GDM1 (cell line): Measurements from ENCODE around the gene ADTRP.

Source experiments
- DNase-seq: peaks from one replicate; lab custom pipeline; 2025; lab: John Stamatoyannopoulos, UW

ADTRP gene

GRCh38 chr6:11755725-11756124 is 22.9 kb downstream of the ADTRP start:
- DNase-seq: no peak

- no peak for DNase-seq
Observed at GRCh38 chr6:11754625-11755271, 23.9 kb downstream of the ADTRP start.

DNA sequence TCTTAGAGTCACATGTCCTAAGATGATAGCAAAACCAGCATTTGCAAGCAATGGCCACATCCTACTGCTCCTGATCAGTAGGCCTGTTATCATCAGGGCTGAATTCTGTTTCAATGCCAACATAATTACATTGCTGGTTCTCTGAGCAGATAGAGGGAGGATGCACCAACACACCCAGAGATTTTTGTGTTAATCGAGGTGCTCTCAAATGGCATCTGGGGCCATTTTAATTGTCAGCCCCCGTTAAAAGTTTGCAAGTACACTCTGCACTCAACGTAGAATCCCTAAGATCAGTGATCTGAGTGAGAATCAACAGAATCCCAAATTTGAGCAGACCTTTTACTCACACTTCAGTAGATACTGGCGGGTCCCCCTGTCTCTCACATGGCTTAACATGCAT is 24.8 kb downstream of the ADTRP start:
- no peak for DNase-seq

DNA sequence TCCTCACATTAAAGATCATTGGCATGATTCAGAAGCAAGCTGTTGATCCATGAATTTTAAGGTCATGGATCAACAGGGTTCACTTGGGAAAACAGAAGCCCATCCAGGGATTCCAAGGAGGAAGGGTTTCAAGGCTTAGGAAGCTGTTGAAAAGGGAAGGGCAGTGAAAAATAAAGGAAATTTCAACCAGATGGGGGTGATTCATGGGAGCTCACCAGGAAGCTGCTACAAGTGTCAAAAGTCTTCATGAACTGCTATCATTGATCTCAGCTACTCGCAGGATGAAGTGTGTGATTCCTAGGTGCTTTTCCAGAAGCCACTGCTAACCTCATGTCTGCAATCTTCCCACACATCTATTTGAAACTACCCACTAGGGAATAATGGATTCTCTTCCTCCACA is 26.2 kb downstream of the ADTRP start:
- DNase-seq: no peak

DNA sequence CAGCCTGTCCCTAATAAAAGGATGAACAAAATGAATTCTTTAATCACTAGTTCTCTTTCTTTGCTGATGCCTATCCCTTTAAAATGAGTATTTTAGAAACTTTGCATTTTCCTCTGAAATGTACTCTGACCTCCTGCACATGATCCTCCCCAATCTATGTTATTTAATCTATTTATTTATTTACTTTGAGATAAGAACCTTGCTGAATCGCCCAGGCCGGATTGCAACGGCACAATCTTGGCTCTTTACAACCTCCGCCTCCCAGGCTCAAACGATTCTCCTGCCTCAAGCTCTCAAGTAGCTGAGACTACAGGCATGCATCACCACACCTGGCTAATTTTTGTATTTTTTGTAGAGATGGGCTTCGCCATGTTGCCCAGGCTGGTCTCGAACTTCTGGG is 27.9 kb downstream of the ADTRP start:
- DNase-seq: no peak

DNA sequence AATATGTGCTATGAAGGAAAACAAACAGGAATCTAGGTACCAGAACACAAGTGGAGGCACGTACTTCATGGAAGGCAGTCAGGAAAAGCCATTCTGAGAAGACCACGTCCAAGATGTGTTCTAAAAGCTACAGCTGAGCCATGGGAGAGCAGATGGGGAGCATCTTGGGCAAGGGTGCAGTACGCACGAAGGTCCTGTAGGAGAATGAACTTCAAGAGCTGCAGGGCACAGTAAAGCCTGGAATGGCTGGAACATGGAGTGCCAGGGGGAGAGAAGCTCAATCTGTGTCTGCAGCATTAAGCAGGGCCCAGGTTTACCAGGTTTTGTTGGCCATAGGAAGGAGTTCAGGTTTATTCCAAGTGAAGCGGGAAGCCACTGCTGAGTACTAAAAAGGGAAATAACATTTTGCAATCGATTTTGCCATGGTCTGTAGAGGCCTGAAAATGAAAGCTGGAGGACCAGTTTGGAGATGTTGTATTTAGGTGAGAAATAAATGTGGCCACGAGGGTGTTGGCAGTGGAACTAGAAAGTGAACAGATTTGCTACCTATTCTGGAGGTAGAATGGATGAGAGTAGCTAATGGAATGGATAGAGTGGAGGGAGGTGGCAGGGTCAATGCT is 29.9 kb downstream of the ADTRP start:
- DNase-seq: no peak

- DNase-seq: no peak
Observed at GRCh38 chr6:11747021-11747420, 31.6 kb downstream of the ADTRP start.

DNA sequence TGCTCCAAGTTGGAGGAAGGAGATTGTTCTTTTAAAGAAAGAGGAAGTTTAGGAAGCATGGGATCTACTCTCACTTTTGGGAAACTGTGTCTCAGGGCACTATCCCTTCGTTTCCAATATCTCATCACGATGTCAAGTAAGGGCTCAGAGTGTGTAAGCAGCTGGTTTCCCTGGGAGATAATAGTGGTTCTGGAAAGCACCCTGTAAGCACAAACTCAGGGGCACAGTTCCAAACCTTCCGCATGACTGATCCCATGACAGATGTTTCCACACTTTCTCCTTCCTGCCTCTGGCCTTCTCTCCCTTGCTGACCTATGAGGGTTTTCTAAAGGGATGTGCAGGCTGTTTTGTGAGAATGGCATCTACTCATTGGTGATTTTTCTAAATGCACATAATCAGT is 33.9 kb downstream of the ADTRP start:
- DNase-seq: no peak

DNA sequence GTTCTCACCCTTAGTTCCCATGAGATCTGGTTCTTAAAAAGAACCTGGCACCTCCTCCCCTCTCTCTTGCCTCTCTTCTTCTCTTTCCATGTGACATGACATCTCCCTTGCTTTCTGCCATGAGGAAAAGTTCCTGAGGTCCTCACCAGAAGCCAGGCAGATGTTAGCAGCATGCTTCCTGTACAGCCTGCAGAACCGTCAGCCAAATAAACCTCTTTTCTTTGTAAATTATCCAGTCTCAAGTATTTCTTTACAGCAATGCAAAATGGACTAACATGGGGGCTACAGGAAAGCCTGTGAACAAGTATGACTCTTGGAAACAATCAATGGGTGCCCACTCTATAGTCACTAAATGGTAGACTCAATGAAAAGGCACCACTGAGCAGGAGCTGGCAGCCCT is 34.5 kb downstream of the ADTRP start:
- no peak for DNase-seq

- no peak for DNase-seq
Observed at GRCh38 chr6:11740875-11741274, 37.7 kb downstream of the ADTRP start.

GRCh38 chr6:11738661-11739375 is 39.8 kb downstream of the ADTRP start:
- DNase-seq: no peak

DNA sequence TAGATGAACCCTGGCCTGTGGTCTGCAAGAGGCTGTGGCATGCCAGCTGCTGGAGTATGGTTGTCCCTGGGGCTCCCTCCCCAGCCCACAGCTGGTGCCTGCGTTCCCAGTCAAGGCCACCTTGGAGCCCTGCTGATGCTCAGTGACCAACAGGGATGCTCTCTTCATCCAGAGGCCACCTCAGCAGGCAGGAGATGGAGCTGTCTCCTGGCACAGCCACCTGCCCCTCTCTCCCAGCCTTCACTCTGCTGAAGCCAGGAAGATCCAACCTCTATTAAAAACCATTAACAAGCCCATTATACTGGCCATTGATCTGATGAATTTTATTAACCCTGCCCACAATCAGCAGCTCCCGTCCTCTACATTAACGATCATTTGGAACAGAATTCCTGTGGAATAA is 40.4 kb downstream of the ADTRP start:
- no peak for DNase-seq

GRCh38 chr6:11736601-11737000 is 42.0 kb downstream of the ADTRP start:
- DNase-seq: no peak

- DNase-seq: no peak
Observed at GRCh38 chr6:11734861-11735613, 43.6 kb downstream of the ADTRP start.

DNA sequence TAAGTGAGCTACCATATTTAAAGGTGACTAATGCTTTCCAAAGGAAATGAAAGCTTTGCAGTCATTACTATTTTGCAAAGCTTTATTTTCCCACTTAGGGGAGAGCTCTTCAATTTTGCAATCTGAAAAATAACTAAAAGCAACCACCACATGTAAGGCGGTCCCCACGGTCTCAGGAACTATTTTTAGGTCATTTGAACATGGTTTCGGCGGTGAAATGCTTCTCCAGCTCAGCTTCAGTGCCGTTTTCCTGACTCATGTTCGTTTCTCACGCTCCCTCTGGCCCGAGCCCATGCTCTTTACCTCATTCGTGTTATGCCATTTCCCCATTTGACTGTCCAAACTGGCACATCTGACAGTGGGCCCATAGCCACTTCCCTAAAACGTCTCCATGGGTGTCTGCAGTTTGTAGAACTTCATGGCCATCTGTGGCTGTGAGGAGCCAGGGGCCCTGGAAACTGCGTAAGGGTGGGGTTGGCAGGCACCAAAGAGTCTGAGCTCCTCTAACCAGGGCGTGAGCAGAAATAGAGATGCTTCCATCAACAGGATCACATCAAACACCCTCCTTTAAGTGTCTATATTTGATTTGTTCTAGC is 46.5 kb downstream of the ADTRP start:
- peak; percentile 81 for DNase-seq

GRCh38 chr6:11731423-11731822 is 47.2 kb downstream of the ADTRP start:
- no peak for DNase-seq

DNA sequence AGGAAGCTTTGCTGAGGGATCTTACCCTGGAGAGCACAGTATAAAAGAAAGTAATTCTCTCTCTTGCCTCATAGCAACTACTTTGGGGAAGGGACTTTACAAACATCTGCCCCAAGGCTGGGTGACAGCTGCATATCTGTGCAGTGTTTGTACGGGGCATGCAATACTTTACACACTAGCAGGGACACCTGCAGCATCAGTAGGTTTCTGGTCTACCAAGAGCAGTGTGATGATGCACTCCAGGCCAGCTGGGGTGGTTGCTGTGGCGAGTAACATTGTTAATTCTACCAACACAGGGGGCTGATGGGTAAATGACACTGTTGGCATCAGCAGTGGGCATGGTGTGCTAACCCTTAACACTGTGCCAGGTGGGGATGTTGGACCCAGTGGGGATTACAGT is 48.0 kb downstream of the ADTRP start:
- DNase-seq: no peak

DNA sequence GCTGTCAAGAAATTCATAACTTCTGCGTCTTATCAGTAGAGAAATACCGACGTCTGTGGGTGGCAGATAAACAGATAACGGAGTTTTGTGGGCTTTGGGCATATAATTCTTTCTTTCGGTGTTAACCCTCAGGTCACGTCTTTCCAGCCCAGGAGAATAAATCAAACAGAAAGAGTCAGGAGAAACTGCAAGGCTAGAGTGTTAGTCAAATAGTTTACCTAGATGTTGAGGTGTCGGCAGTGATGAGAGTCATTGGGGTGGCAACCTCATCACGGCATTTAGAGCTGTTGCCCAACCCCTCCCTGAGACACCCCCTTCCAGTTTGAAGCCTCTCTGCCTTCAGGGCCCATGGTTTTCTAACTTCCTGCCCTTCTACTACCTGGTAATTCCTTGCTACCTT is 49.5 kb downstream of the ADTRP start:
- no peak for DNase-seq

DNA sequence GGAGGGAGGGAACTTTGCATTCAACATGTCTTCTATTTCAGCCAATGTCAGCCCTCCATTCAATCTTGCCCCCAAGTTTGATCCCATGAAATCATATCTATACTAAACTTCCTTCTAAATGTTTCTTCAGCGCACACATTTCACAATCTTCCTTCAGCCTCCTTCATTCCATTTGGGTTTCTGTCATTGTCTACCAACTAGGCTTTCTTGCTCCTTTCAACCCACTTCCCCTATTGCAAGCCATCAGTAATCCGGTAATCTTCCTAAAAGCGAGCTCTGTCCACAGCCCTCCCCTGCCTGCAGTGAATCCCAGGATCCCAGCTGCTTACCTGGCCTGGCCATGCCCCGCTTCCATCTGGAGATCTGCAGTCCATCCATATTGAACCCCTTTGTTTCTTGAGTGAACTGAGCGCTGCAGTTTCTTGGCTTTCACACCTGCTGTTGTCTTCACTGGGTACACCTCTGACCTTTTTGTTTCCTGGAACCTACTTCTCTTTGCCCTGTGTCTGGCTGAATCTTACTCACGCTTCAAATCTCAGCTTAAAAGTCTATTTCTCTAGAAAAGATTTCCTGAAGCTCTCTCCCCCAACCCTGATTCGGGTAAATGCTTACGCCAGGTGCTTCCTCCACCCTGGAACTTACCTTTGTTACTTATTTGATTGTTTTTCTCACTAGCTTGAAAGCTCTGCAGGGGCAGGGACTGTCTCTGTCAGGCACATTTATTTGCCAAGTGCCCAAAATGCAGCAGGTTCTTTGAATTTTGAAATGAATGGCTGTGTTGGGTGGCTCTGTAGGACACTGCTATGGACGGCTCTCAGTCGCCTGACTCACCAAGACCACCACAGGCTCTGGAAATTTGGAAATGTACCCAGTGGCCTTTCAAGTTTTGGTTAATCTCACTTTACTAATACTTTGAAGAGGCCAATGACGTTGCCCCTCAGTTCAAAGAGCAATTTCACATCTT is 50.3 kb downstream of the ADTRP start:
- no peak for DNase-seq

GRCh38 chr6:11727346-11727997 is 51.1 kb downstream of the ADTRP start:
- DNase-seq: no peak

DNA sequence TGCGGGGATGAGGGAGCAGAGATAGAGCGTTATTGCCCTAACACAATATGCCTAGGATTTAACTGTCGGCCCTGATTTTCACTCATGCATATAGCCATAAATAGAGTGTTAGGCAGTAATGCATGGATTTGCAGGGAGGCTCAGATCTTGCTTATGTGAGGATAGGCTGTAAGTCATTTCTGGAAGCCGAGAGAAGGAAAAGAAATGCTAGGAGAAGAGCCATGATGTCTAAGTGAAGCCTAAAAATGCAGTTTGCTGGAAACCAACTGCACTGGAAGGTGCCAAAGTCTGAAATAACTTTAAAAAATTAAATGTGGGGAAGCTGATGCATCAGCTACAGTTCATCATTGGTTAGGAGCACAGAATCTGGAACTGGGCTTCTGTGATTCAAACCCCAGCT is 54.3 kb downstream of the ADTRP start:
- no peak for DNase-seq
